ENCODE results near the gene SLC6A6.

DNA sequence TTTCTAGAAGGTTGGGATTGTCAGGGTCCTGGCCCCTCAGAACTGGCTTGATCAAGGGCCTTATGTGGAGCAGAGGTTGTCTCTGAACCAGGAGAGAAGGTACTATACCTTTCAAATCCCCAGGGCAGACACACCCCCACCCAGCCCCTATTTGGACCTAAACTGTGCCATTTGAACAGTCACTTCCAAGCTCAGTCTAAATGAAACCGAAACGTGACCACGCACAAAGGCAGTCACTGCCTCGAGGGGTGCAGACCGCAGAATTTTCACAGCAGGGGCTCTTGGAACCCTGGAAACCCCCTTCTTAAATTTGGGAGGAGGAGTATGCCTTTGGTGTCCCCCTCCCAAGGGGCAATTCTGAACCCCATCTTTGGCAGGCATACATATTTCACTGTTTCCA, 84.1 kb downstream of the SLC6A6 start:
- TF ChIP-seq CTCF (IDR thresholded peaks at IDR 0.05; ENCODE audit: borderline replicate concordance, extremely low read depth, low read length, poor library complexity, severe bottlenecking) (no peak), EZH2 (IDR thresholded peaks at IDR 0.05; ENCODE audit: borderline replicate concordance, low read depth, low read length, severe bottlenecking) (no peak)
